Measurements from ENCODE around the gene AMACR. TPM values are rescaled to one million over a fixed set of nuclear protein-coding genes. Genes with fewer than 3 reads are reported as not detected.

Gene AMACR
- total RNA-seq, 1 experiment from 2014 or later, result 20.6 TPM

- BruUV-seq (replicated peaks), result no TSS peak
- Histone ChIP-seq H3K36me3 (ENCODE audit: control insufficient read depth, insufficient read depth, low read length) (no peaks in the 10 kb centered on the region), H3K4me1 (ENCODE audit: control insufficient read depth, insufficient read depth, low read length) (no peaks in the 10 kb centered on the region), H3K4me3 (ENCODE audit: low read depth in 2 of 2, low read length in 2 of 2) (no peak overlapping the region), H3K27ac (ENCODE audit: low read length) (no peak overlapping the region), H3K9me3 (ENCODE audit: control insufficient read depth, insufficient read depth, low read depth, low read length) (no peaks in the 10 kb centered on the region), H3K27me3 (ENCODE audit: control insufficient read depth, insufficient read depth, low read length) (peaks cover 2% of the 10 kb centered on the region)
- intact Hi-C loops (cut with micrococcal nuclease; ENCODE audit: unreplicated experiment), result no loop called here
- POLR2A ChIA-PET, result no interaction called here
- TF ChIP-seq POLR2AphosphoS5 (IDR thresholded peaks at IDR 0.05; ENCODE audit: low read depth, low read length) (no peak), SIN3A (IDR thresholded peaks at IDR 0.05; ENCODE audit: borderline replicate concordance, insufficient read depth, low read depth, low read length) (no peak), TCF7L2 (IDR thresholded peaks at IDR 0.05; ENCODE audit: low read depth, low read length) (no peak)
- TF ChIP-seq, protein P1, sequence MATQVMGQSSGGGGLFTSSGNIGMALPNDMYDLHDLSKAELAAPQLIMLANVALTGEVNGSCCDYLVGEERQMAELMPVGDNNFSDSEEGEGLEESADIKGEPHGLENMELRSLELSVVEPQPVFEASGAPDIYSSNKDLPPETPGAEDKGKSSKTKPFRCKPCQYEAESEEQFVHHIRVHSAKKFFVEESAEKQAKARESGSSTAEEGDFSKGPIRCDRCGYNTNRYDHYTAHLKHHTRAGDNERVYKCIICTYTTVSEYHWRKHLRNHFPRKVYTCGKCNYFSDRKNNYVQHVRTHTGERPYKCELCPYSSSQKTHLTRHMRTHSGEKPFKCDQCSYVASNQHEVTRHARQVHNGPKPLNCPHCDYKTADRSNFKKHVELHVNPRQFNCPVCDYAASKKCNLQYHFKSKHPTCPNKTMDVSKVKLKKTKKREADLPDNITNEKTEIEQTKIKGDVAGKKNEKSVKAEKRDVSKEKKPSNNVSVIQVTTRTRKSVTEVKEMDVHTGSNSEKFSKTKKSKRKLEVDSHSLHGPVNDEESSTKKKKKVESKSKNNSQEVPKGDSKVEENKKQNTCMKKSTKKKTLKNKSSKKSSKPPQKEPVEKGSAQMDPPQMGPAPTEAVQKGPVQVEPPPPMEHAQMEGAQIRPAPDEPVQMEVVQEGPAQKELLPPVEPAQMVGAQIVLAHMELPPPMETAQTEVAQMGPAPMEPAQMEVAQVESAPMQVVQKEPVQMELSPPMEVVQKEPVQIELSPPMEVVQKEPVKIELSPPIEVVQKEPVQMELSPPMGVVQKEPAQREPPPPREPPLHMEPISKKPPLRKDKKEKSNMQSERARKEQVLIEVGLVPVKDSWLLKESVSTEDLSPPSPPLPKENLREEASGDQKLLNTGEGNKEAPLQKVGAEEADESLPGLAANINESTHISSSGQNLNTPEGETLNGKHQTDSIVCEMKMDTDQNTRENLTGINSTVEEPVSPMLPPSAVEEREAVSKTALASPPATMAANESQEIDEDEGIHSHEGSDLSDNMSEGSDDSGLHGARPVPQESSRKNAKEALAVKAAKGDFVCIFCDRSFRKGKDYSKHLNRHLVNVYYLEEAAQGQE (IDR thresholded peaks at IDR 0.05; ENCODE audit: insufficient read depth in 1 of 2, low read depth in 2 of 2, low read length in 1 of 2), result no peak
- TF ChIP-seq, protein P2, sequence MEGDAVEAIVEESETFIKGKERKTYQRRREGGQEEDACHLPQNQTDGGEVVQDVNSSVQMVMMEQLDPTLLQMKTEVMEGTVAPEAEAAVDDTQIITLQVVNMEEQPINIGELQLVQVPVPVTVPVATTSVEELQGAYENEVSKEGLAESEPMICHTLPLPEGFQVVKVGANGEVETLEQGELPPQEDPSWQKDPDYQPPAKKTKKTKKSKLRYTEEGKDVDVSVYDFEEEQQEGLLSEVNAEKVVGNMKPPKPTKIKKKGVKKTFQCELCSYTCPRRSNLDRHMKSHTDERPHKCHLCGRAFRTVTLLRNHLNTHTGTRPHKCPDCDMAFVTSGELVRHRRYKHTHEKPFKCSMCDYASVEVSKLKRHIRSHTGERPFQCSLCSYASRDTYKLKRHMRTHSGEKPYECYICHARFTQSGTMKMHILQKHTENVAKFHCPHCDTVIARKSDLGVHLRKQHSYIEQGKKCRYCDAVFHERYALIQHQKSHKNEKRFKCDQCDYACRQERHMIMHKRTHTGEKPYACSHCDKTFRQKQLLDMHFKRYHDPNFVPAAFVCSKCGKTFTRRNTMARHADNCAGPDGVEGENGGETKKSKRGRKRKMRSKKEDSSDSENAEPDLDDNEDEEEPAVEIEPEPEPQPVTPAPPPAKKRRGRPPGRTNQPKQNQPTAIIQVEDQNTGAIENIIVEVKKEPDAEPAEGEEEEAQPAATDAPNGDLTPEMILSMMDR (IDR thresholded peaks at IDR 0.05), result no peak
- in situ Hi-C loops (cut with HindIII; ENCODE audit: low pct_unique_long_range_greater_than_20kb, low sequenced_read_pairs), result no loop called here
- DNase-seq (ENCODE audit: low read depth, low spot score) (no peak), ATAC-seq (no peak)
- CTCF ChIA-PET, result no interaction called here
Measured at GRCh38 chr5:33978306-33978705, 29.5 kb downstream of the AMACR start.

DNA sequence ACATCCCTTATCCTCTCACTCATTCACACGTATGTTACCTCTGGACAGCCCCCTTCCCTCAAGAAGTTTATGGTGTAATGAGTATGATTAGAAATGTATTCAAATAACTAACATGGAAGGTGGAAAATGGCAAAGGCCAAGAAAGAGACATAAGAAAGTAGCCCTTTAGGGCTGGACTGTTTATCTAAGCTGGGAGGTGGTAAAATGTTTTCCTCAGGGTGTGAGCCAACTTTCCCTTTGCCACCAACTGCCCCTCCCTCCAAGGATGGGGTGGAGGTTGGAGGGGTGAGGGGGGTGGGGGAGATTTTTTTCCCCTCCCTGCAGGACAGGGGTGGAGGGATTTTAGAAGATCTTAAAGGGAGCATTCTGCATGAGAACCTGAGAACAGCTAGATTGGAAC is 31.5 kb downstream of the AMACR start:
- TF ChIP-seq POLR2AphosphoS5 (IDR thresholded peaks at IDR 0.05; ENCODE audit: low read depth, low read length), result no peak
- TF ChIP-seq, protein P1 (IDR thresholded peaks at IDR 0.05; ENCODE audit: insufficient read depth in 1 of 2, low read depth in 2 of 2, low read length in 1 of 2), result no peak
- TF ChIP-seq TCF7L2 (IDR thresholded peaks at IDR 0.05; ENCODE audit: low read depth, low read length), result no peak
- TF ChIP-seq, protein P2 (IDR thresholded peaks at IDR 0.05), result no peak
- TF ChIP-seq SIN3A (IDR thresholded peaks at IDR 0.05; ENCODE audit: borderline replicate concordance, insufficient read depth, low read depth, low read length), result no peak
- ChIA-PET POLR2A (no interaction called here), CTCF (no interaction called here)
- H3K9me3 ChIP-seq (ENCODE audit: control insufficient read depth, insufficient read depth, low read depth, low read length), result no peaks in the 10 kb centered on the region
- no peaks in the 10 kb centered on the region for H3K4me1 ChIP-seq (ENCODE audit: control insufficient read depth, insufficient read depth, low read length)
- H3K27me3 ChIP-seq (ENCODE audit: control insufficient read depth, insufficient read depth, low read length), result peaks cover 7% of the 10 kb centered on the region
- no peaks in the 10 kb centered on the region for H3K36me3 ChIP-seq (ENCODE audit: control insufficient read depth, insufficient read depth, low read length)
- BruUV-seq (replicated peaks), result no TSS peak
- no peak overlapping the region for H3K4me3 ChIP-seq (ENCODE audit: low read depth in 2 of 2, low read length in 2 of 2)
- intact Hi-C loops (cut with micrococcal nuclease; ENCODE audit: unreplicated experiment) (no loop called here), in situ Hi-C loops (cut with HindIII; ENCODE audit: low pct_unique_long_range_greater_than_20kb, low sequenced_read_pairs) (no loop called here)
- DNase-seq (ENCODE audit: low read depth, low spot score), result no peak
- H3K27ac ChIP-seq (ENCODE audit: low read length), result no peak overlapping the region
- no peak for ATAC-seq

All from Panc1 (cell line).